K562 (cell line): ENCODE measurements around the gene SMAGP. TPM values are rescaled to one million over a fixed set of nuclear protein-coding genes. Genes with fewer than 3 reads are reported as not detected.

Source experiments
- BMI1 ChIP-seq: fragments of 150-350 bp; IDR thresholded peaks from 2 replicates; pipeline ENCODE4 v1.6.1; 2014; ENCODE audit warnings: low read length
- CREB5 ChIP-seq: fragments of 250-450 bp; sonication (Bioruptor Pico); IDR thresholded peaks from 2 replicates; pipeline ENCODE4 v1.5.0; 2020; ENCODE audit warnings: mild to moderate bottlenecking
- CUX1 ChIP-seq: fragments of 200-800 bp; sonication (Bioruptor generic); IDR thresholded peaks from 2 replicates; pipeline ENCODE4 v1.6.1; 2016; ENCODE audit warnings: missing genetic modification characterization, missing compliant biosample characterization
- GTF3C2 ChIP-seq: IDR thresholded peaks from 3 replicates; pipeline ENCODE4 v1.6.1; 2011; ENCODE audit warnings: borderline replicate concordance, mild to moderate bottlenecking, moderate library complexity; ENCODE audit not compliant: insufficient read length; ENCODE audit errors: extremely low read depth
- KLF13 ChIP-seq: fragments of 450-650 bp; IDR thresholded peaks from 2 replicates; pipeline ENCODE4 v1.6.1; 2016; ENCODE audit warnings: missing genetic modification characterization, low read depth, mild to moderate bottlenecking, missing compliant biosample characterization, moderate library complexity, borderline replicate concordance
- MAFK ChIP-seq: IDR thresholded peaks from 2 replicates; pipeline ENCODE4 v1.6.1; 2011; ENCODE audit warnings: low read length, improper control_type of control experiment
- MTA1 ChIP-seq: fragments of 450-650 bp; IDR thresholded peaks from 2 replicates; pipeline ENCODE4 v1.6.1; 2017; ENCODE audit warnings: borderline replicate concordance
- PHF20 ChIP-seq: fragments of 450-650 bp; IDR thresholded peaks from 2 replicates; pipeline ENCODE4 v1.6.1; 2018; ENCODE audit not compliant: partially characterized antibody
- TSC22D4 ChIP-seq: fragments of 450-650 bp; IDR thresholded peaks from 2 replicates; pipeline ENCODE4 v1.6.1; 2016; ENCODE audit warnings: missing genetic modification characterization, missing biosample characterization, control low read depth
- USF1 ChIP-seq: sonication (generic); formaldehyde crosslinking; IDR thresholded peaks from 2 replicates; pipeline ENCODE4 v1.9.0; 2022; ENCODE audit warnings: mild to moderate bottlenecking, missing genetic modification reagents
- ZBTB12 ChIP-seq: fragments of 250-450 bp; sonication (Bioruptor Pico); IDR thresholded peaks from 2 replicates; pipeline ENCODE4 v1.4.0; 2020
- ZBTB43 ChIP-seq: sonication (generic); formaldehyde crosslinking; IDR thresholded peaks from 2 replicates; pipeline ENCODE4 v1.8.0; 2023; ENCODE audit warnings: mild to moderate bottlenecking, missing genetic modification reagents
- ZFPM2 ChIP-seq: fragments of 250-450 bp; sonication (Bioruptor Pico); IDR thresholded peaks from 2 replicates; pipeline ENCODE4 v1.5.1; 2022; ENCODE audit warnings: mild to moderate bottlenecking
- polyA plus RNA-seq, 8 experiments: library from polyadenylated mRNA; depleted of rRNA in 4 of 8; stranded (reverse) in 5 of 8; unstranded in 3 of 8; fragments of >200 nt; fragmentation: Nextera tagmentation in 2 of 8; fragmentation: Illumina TruSeq in 1 of 8; extraction: Ambion mirVana in 2 of 8; extraction: Trizol in 1 of 8; gene quantifications; 2 replicates each; pipeline versions ENCODE4 v1.2.1 to v1.2.3, GENCODE V29; 2011 to 2014; ENCODE audit warnings: inconsistent platforms in 1 of 8, missing spikeins in 1 of 8
- total RNA-seq, 7 experiments: library from RNA; depleted of rRNA in 6 of 7; stranded (reverse); fragments of >200 nt in 6 of 7; fragmentation: Illumina TruSeq in 2 of 7; extraction: Trizol in 2 of 7; gene quantifications; 2 replicates each; pipeline versions ENCODE4 v1.2.1 to v1.2.3, GENCODE V29; 2011 to 2021; ENCODE audit warnings: low replicate concordance in 1 of 7

Gene SMAGP
- total and polyA plus RNA-seq, 9 of the 15 experiments (the other 6 are each of a cell fraction or from before 2014, with no cell fraction given) = 23.1 to 62.3 (median 29.9) TPM

GRCh38 chr12:51270067-51270950, at the start of gene SMAGP (continued):
- TF ChIP-seq CREB5 (CRISPR knock-in tag) (no peak), MAFK (no peak), ZFPM2 (no peak), MTA1 (0 out of 2 replicates have a peak, but pooled peaks have one; percentile 11), KLF13 (tag) (no peak), USF1 (CRISPR knock-in tag) (no peak), ZBTB43 (CRISPR knock-in tag) (no peak), CUX1 (CRISPR knock-in tag) (no peak), PHF20 (no peak), ZBTB12 (CRISPR knock-in tag) (no peak), TSC22D4 (tag) (no peak), GTF3C2 (no peak), BMI1 (no peak)
